ENCODE measurements around the gene KMT2B.
"Not testable (repeated sequence)": the region's sequence is repeated elsewhere in the genome, so short reads cannot be mapped to it uniquely, and the experiment has no call there.

The KMT2B gene

GRCh38 chr19:35768082-35768421, 50.2 kb downstream of the KMT2B start:
- TF ChIP-seq CTCF (IDR thresholded peaks at IDR 0.05; ENCODE audit: insufficient read depth, low read depth, low read length, missing control alignments): no peak
- no peak for DNase-seq (ENCODE audit: low read depth)
- no peak overlapping the region for H3K4me3 ChIP-seq (ENCODE audit: low read length)

DNA sequence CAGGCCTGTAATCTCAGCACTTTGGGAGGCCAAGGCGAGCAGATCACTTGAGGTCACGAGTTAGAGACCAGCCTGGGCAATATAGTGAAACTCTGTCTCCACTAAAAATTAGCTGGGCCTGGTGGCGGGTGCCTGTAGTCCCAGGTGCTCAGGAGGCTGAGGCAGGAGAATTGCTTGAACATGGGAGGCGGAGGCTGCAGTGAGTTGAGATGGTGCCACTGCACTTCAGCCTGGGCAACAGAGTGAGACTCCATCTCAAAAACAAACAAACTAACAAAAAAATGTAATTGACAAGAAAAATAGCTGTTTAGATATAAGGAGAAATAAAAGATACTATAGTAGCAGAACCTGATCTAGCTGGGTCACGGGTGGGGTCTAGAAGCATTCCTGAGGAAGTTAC, 54.6 kb downstream of the KMT2B start:
- not testable (repeated sequence) for DNase-seq (ENCODE audit: low read depth); H3K4me3 ChIP-seq (ENCODE audit: low read length)

DNA sequence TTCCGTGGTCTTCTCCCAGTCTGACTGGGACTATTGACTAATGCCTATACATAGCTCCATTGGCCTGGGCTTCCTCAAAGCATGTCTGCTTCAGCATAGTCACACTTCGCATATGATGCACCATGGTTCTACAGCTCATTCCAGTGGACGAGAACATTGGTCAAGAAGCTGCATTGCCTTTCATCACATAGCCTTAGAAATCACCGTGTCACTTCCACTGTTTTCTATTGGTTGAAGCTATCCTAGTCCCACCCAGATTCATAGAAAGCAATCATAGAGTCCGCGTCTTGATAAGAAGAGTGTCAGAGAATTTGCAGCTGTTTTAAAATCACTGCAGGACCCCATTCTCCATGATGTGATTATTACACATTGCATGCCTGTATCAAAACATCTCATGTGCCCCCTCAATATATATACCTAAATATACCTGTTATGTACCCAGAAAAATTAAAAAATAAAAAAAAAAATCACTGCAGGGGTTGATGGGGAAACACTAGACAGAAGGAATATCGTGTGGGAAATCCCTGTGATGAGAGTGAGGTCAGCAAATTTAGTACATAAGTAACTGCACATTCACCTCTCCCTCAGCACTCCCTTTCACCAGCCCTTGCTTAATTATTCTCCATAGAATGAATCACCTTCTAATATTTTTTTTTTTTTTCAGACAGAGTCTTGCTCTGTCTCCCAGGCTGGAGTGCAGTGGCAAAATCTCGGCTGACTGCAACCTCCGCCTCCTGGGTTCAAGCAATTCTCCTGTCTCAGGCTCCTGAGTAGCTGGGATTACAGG, 55.4 kb downstream of the KMT2B start:
- peak; percentile 80 for DNase-seq (ENCODE audit: low read depth)
- TF ChIP-seq CTCF (IDR thresholded peaks at IDR 0.05; ENCODE audit: insufficient read depth, low read depth, low read length, missing control alignments): no peak
- no peak overlapping the region for H3K4me3 ChIP-seq (ENCODE audit: low read length)

DNA sequence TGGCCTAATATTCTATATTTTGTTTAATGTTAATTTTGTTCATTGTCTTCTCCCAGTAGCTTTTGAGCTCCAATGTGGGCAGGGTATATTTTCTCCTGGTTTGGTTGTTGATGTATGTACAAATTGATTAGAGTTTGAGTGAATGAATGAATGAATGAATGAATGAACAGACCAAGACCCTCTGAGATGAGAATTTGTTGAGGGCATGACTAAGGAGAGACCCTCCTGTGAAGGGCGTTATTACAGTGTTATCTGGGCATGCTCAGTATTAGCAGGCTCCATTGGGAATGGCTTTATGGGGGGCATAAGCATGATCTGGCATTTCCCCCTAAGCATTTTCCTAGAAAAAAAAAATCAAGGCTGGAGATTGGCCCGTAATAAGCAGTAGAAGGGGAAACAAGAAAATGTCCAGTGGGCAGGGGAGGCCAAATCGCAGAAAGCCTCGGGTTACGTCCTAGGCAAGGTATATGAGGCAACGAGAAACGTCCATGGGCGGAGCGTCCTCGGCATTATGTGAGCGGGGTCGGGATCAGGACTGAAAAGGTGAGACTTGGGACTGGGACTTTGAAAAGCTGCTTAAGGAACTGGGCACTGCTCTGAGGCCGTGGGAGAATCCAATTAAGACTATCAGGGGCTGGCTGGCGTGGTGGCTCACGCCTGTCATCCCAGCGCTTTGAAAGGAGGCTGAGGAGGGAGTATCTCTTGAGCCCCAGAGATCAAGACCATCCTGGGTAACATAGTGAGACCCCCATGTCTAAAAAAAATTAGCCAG, 56.7 kb downstream of the KMT2B start:
- no peak overlapping the region for H3K4me3 ChIP-seq (ENCODE audit: low read length)
- no peak for DNase-seq (ENCODE audit: low read depth)
- no peak for TF ChIP-seq CTCF (IDR thresholded peaks at IDR 0.05; ENCODE audit: insufficient read depth, low read depth, low read length, missing control alignments)

DNA sequence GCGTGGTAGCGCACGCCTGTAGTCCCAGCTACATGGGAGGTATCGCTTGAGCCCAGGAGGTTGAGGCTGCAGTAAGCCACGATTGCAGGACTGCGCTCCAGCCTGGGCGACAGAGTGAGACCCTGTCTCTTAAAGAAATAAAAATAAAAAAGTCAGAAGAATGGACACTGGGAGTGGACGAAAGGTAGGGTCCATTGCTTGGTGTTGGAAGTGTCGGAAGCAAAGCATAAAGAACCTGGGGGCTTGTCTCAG, 57.2 kb downstream of the KMT2B start:
- H3K4me3 ChIP-seq (ENCODE audit: low read length): peak overlapping the region; percentile 40
- no peak for TF ChIP-seq CTCF (IDR thresholded peaks at IDR 0.05; ENCODE audit: insufficient read depth, low read depth, low read length, missing control alignments)
- DNase-seq (ENCODE audit: low read depth): no peak

DNA sequence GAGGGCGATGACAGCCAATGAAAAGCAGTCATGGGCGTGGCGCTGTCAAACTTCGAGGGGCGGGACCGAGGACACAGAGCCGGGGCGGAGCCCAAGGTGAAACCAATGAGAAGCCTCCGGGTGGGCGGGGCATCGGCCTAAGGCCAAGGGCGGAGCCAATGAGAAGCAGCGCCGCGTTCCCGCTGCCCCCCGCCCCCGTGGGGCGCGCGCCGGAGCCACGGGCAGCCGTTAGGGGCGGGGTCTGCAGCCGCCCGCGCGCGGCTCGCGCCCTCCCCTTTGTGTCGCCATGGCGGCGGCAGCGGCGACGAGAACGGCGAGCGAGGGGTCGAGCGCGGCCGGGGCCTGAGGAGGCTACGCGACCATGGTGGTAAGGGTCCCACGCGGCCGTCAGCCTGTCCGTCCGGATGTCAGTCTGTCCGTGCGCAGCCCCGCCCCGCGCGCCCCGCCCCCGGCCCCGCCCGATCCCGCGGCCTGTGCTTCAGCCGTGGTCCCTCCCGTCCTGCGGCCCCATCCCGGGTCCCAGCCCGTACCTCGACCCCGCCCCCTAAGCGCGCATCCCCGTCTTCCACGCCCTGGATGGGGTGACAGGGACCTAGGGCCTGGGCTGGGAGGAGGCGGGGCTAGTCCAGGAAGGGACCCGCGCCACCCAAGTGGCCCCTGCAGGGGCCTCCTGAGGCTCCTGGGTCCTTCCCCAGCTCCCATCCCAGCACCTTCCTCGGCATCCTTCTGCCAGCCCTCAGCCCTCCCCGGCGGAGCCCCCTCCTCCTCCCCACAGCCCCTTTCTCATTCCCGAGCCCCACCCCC, 57.7 kb downstream of the KMT2B start, which contains the start of gene ARHGAP33:
ARHGAP33 (plus strand) TSS at position 267 of the 804 bp plus-strand sequence; CDS start at position 362, 95 bp downstream.
- peak; percentile 96 for DNase-seq (ENCODE audit: low read depth)
- TF ChIP-seq CTCF (IDR thresholded peaks at IDR 0.05; ENCODE audit: insufficient read depth, low read depth, low read length, missing control alignments): no peak
- peak within 1 kb of the TSS; percentile 40 for H3K4me3 ChIP-seq (ENCODE audit: low read length)

DNA sequence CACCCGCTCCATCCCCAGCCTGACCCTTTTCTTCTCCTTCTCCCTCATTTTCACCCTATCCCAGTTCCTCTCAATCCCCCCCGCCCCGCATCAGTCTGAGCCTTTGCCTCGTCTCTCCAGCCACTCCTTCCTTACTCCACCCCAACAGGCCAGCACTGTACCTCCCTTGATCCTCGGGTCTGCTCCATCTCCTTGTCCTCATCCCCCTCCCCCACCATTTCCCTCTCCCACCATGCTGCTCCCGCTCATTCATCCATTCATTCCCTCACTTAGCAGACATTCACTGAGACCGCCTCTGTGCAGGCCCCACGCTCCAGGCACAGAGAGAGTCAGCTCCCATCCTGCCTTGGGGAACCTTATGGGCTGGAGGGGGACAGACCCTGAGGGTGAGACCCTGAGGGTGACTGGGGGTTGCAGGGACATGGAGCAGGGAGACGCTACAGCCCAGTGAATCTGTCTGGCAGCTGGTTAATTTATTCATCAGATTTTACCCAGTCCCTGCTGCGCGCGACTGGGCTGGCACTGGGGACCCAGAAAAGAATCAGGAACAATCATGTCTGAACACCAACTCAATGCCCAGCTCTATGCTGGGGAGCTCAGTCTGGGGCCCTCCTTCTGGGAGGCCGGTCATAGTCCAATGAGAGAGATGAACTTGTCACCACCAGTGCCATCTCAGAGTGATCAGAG, 58.4 kb downstream of the KMT2B start:
- peak overlapping the region; percentile 40 for H3K4me3 ChIP-seq (ENCODE audit: low read length)
- DNase-seq (ENCODE audit: low read depth): no peak
- no peak for TF ChIP-seq CTCF (IDR thresholded peaks at IDR 0.05; ENCODE audit: insufficient read depth, low read depth, low read length, missing control alignments)

Data from epithelial cell of esophagus (primary cell).